SH-SY5Y (cell line): Measurements from ENCODE around the gene CDC34.

ENCODE experiments used
- GATA2 ChIP-seq: IDR thresholded peaks from 2 replicates; pipeline ENCODE4 v1.6.1; 2011; ENCODE audit warnings: mild to moderate bottlenecking, low read depth, low read length
- GATA3 ChIP-seq: IDR thresholded peaks from 2 replicates; pipeline ENCODE4 v1.6.1; 2011; ENCODE audit warnings: low read depth, mild to moderate bottlenecking, low read length, moderate library complexity

The CDC34 gene

GRCh38 chr19:575527-576506, 44.3 kb downstream of the CDC34 start:
- TF ChIP-seq GATA3 (no peak), GATA2 (no peak)

GRCh38 chr19:576768-577438, 45.3 kb downstream of the CDC34 start:
- TF ChIP-seq GATA3 (no peak), GATA2 (no peak)

GRCh38 chr19:577439-578392, 46.2 kb downstream of the CDC34 start:
- TF ChIP-seq GATA3 = no peak
- no peak for TF ChIP-seq GATA2

GRCh38 chr19:579111-579841, 47.7 kb downstream of the CDC34 start:
- TF ChIP-seq GATA3 (no peak), GATA2 (no peak)

- TF ChIP-seq GATA3 (no peak), GATA2 (no peak)
Observed at GRCh38 chr19:579842-580155, 48.2 kb downstream of the CDC34 start.

- TF ChIP-seq GATA2 (no peak), GATA3 (no peak)
Observed at GRCh38 chr19:580274-580835, 48.8 kb downstream of the CDC34 start.

- no peak for TF ChIP-seq GATA2
- TF ChIP-seq GATA3 = no peak
Observed at GRCh38 chr19:581399-582111, 50.0 kb downstream of the CDC34 start.

- TF ChIP-seq GATA3 (no peak), GATA2 (no peak)
Observed at GRCh38 chr19:582497-583197, 51.1 kb downstream of the CDC34 start.

- TF ChIP-seq GATA3 (no peak), GATA2 (no peak)
Observed at GRCh38 chr19:583198-583967, 51.8 kb downstream of the CDC34 start.

- TF ChIP-seq GATA3 (no peak), GATA2 (no peak)
Observed at GRCh38 chr19:583968-584239, 52.3 kb downstream of the CDC34 start.

- TF ChIP-seq GATA2 (no peak), GATA3 (no peak)
Observed at GRCh38 chr19:584240-585001, 52.9 kb downstream of the CDC34 start.
